WTC11 (cell line): ENCODE data around the gene SHC2. TPM values are rescaled to one million over a fixed set of nuclear protein-coding genes. Genes with fewer than 3 reads are reported as not detected.
"Not testable (repeated sequence)": the region's sequence is repeated elsewhere in the genome, so short reads cannot be mapped to it uniquely, and the experiment has no call there.

Source experiments
- ATAC-seq: fragments of 200-7000 bp; cut with Tn5 transposase; 2 replicates; pipeline ENCODE4 v1.10.0; 2021; ENCODE audit warnings: mild to moderate bottlenecking, moderate library complexity
- CTCF ChIA-PET: fragments of 300-600 bp; sonication (Branson Sonifier 250); formaldehyde crosslinking; loops from one replicate; lab custom pipeline; 2021; ENCODE audit warnings: antibody characterized with exemption; lab: Charles Lee
- POLR2A ChIA-PET: fragments of 350-600 bp; sonication (Branson Sonifier 250); formaldehyde crosslinking; loops from one replicate; lab custom pipeline; 2021; ENCODE audit warnings: antibody characterized with exemption; lab: Charles Lee
- DNase-seq: peaks from one replicate; pipeline ENCODE4 v3.0.0; 2021; ENCODE audit warnings: low spot score
- H3K27ac Mint-ChIP-seq: 2 replicates; pipeline ENCODE4 v1.8.0; 2021; ENCODE audit warnings: mixed read lengths
- H3K27me3 Mint-ChIP-seq: 2 replicates; pipeline ENCODE4 v1.8.0; 2021; ENCODE audit warnings: low read depth, mild to moderate bottlenecking, moderate library complexity, mixed read lengths
- H3K36me3 Mint-ChIP-seq: 2 replicates; pipeline ENCODE4 v1.8.0; 2021; ENCODE audit warnings: mixed read lengths
- H3K4me1 Mint-ChIP-seq: 2 replicates; pipeline ENCODE4 v1.8.0; 2022; ENCODE audit warnings: mixed read lengths
- H3K4me3 Mint-ChIP-seq: 2 replicates; pipeline ENCODE4 v1.8.0; 2021; ENCODE audit warnings: mild to moderate bottlenecking, moderate library complexity, mixed read lengths
- H3K9me3 Mint-ChIP-seq: 2 replicates; pipeline ENCODE4 v1.8.0; 2021; ENCODE audit warnings: mixed read lengths
- CREB1 ChIP-seq: sonication (generic); formaldehyde crosslinking; IDR thresholded peaks from 2 replicates; pipeline ENCODE4 v1.8.0; 2023; ENCODE audit warnings: mild to moderate bottlenecking, missing genetic modification reagents
- ESRRA ChIP-seq: sonication (generic); formaldehyde crosslinking; IDR thresholded peaks from 2 replicates; pipeline ENCODE4 v1.8.1; 2022; ENCODE audit warnings: mild to moderate bottlenecking, missing genetic modification reagents, borderline replicate concordance
- FOXJ3 ChIP-seq: sonication (generic); formaldehyde crosslinking; IDR thresholded peaks from 2 replicates; pipeline ENCODE4 v1.9.0; 2021; ENCODE audit warnings: missing genetic modification reagents, mild to moderate bottlenecking, borderline replicate concordance
- FOXP1 ChIP-seq: sonication (generic); formaldehyde crosslinking; IDR thresholded peaks from 2 replicates; pipeline ENCODE4 v1.8.0; 2022; ENCODE audit warnings: missing genetic modification reagents, mild to moderate bottlenecking, moderate library complexity, borderline replicate concordance
- MYBL2 ChIP-seq: sonication (generic); formaldehyde crosslinking; IDR thresholded peaks from 2 replicates; pipeline ENCODE4 v1.8.1; 2023; ENCODE audit warnings: mild to moderate bottlenecking, moderate library complexity, missing genetic modification reagents
- NFE2L1 ChIP-seq: sonication (generic); formaldehyde crosslinking; IDR thresholded peaks from 2 replicates; pipeline ENCODE4 v1.8.1; 2023; ENCODE audit warnings: missing genetic modification reagents
- SMAD4 ChIP-seq: sonication (generic); formaldehyde crosslinking; IDR thresholded peaks from 2 replicates; pipeline ENCODE4 v1.8.0; 2022; ENCODE audit warnings: mild to moderate bottlenecking, missing genetic modification reagents
- SOX15 ChIP-seq: fragments of 250-450 bp; sonication (Bioruptor Pico); IDR thresholded peaks from 2 replicates; pipeline ENCODE4 v1.9.0; 2021; ENCODE audit warnings: mild to moderate bottlenecking
- ZBTB21 ChIP-seq: sonication (generic); formaldehyde crosslinking; IDR thresholded peaks from 2 replicates; pipeline ENCODE4 v1.8.1; 2023; ENCODE audit warnings: mild to moderate bottlenecking, missing genetic modification reagents, borderline replicate concordance
- ZNF138 ChIP-seq: sonication (generic); formaldehyde crosslinking; conservative IDR thresholded peaks from 2 replicates; pipeline ENCODE4 v1.8.1; 2022; ENCODE audit warnings: mild to moderate bottlenecking, moderate library complexity, missing genetic modification reagents
- total RNA-seq: library from RNA; stranded (reverse); gene quantifications from 3 replicates; pipeline ENCODE4 v1.2.3, GENCODE V29; 2021
- TF ChIP-seq, protein P1 (sequence below): fragments of 250-450 bp; sonication (Bioruptor Pico); IDR thresholded peaks from 2 replicates; pipeline ENCODE4 v1.9.0; 2021; ENCODE audit warnings: moderate library complexity, mild to moderate bottlenecking, inconsistent platforms, borderline replicate concordance
- TF ChIP-seq, protein P2 (sequence below): sonication (generic); formaldehyde crosslinking; IDR thresholded peaks from 2 replicates; pipeline ENCODE4 v1.8.1; 2023; ENCODE audit warnings: mild to moderate bottlenecking, missing genetic modification reagents
- TF ChIP-seq, protein P3 (sequence below): sonication (generic); formaldehyde crosslinking; IDR thresholded peaks from 2 replicates; pipeline ENCODE4 v1.8.1; 2023; ENCODE audit warnings: mild to moderate bottlenecking, missing genetic modification reagents
- TF ChIP-seq, protein P4 (sequence below): sonication (generic); formaldehyde crosslinking; IDR thresholded peaks from 2 replicates; pipeline ENCODE4 v1.8.1; 2022; ENCODE audit warnings: mild to moderate bottlenecking, moderate library complexity, missing genetic modification reagents
- TF ChIP-seq, protein P5 (sequence below): sonication (generic); formaldehyde crosslinking; IDR thresholded peaks from 2 replicates; pipeline ENCODE4 v1.8.0; 2022; ENCODE audit warnings: mild to moderate bottlenecking, missing genetic modification reagents
- TF ChIP-seq, protein P6 (sequence below): sonication (generic); formaldehyde crosslinking; IDR thresholded peaks from 2 replicates; pipeline ENCODE4 v1.8.0; 2022; ENCODE audit warnings: mild to moderate bottlenecking, missing genetic modification reagents
- TF ChIP-seq, protein P7 (sequence below): sonication (generic); formaldehyde crosslinking; IDR thresholded peaks from 2 replicates; pipeline ENCODE4 v1.8.1; 2022; ENCODE audit warnings: missing genetic modification reagents, borderline replicate concordance

SHC2 gene
- total RNA-seq, 1 experiment from 2014 or later: 8.4 TPM

DNA sequence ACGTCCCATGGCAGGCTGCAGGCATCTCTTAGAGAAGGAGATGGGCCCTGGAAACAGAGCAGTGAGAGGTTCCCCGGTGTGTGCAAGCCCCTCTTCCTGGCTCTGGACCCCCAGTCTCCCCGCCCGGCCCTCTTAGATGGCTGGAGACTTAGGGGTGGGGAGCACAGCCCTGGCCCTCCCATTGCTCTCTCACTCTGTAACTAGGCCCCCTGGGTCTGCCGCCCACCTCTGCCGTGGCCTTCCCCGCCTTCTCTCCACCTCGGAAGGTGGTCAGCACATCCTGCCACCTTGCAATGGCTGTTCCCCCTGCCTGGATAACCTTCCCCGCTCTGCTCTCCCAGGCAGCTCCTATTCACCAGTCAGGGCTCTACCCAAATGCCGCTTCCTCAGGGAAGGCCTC is 30.1 kb downstream of the SHC2 start:
- H3K27ac Mint-ChIP-seq: no peak overlapping the region
- no peak for DNase-seq
- CTCF ChIA-PET: no interaction called here
- H3K9me3 Mint-ChIP-seq: peaks cover 30% of the 10 kb centered on the region
- peaks cover 3% of the 10 kb centered on the region; the same call in 1 of the 2 replicates for H3K27me3 Mint-ChIP-seq
- no peak for ATAC-seq
- POLR2A ChIA-PET: no interaction called here
- H3K36me3 Mint-ChIP-seq: peaks cover 19% of the 10 kb centered on the region
- H3K4me3 Mint-ChIP-seq: no peak overlapping the region
- no peaks in the 10 kb centered on the region for H3K4me1 Mint-ChIP-seq
- TF ChIP-seq MYBL2 (CRISPR knock-in tag) (no peak), ZBTB21 (no peak), SOX15 (CRISPR knock-in tag) (no peak), FOXJ3 (CRISPR knock-in tag) (no peak)

DNA sequence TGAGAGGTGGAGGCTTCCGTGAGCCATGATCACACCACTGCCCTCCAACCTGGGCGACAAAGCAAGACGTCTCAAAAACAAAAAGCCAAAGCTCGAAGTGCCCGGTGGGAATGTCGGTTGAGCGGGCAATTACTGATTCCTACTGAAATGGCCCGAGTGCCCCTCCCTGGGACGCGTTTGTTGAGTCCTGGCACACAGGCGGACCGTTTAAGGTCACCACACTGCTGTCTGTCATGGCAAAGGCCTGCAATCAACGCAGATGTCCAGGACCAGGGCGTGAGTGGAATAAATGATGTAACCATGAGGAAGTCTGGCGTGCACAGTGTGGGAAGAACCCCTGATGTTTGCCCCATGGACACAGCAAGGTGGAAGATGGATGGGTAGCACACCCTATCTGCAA is 32.7 kb downstream of the SHC2 start:
- Mint-ChIP-seq H3K27me3 (peaks cover 3% of the 10 kb centered on the region; the same call in 1 of the 2 replicates), H3K27ac (no peak overlapping the region), H3K36me3 (peaks cover 19% of the 10 kb centered on the region), H3K4me3 (no peak overlapping the region), H3K4me1 (no peaks in the 10 kb centered on the region), H3K9me3 (peaks cover 30% of the 10 kb centered on the region)
- DNase-seq (no peak), ATAC-seq (no peak)
- CTCF ChIA-PET: no interaction called here
- POLR2A ChIA-PET: no interaction called here
- TF ChIP-seq ESRRA (CRISPR knock-in tag): no peak

DNA sequence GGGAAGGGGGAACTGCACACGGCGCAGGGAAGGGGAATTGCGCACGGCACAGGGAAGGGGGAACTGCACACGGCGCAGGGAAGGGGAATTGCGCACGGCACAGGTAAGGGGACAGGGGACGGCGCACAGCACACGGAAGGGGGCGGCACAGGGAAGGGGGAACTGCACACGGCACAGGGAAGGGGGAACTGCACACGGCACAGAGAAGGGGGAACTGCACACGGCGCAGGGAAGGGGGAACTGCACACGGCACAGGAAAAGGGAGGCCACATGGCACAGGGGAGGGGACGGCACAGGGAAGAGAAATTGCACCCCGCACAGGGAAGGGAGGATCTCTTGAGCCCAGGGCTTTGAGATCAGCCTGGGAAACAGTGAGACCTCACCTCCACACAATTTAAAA is 33.2 kb downstream of the SHC2 start:
- ATAC-seq: not testable (repeated sequence)

DNA sequence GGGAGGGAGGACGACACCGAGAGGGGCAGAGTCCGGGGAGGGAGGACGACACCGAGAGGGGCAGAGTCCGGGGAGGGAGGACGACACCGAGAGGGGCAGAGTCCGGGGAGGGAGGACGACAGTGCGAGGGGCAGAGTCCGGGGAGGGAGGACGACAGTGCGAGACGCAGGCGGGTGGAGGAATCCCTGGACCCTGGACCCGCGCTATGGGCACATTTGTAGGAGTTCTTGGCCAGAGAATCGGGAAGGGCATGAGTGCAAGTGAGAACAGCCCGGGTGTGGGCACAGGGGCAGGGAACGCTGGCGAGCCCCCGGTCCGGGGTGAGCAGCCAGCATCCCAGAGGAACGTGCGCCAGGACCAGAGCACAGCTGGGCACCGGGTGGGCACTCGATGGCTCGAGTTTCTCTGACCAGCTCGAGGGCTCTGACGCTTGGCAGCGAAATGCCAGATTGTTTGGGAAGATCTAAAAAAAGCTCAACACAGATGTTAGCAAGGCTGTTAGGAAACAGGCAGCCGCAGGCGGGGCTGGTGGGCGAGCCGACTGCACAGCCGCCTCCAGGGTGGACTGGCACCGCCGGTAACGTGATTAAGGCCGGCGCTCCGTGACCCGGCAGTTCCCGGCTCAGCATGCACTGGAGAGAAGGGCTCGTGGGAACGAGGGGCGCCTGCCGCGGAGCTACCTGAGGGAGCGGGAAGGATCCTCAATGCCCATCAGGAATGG is 33.9 kb downstream of the SHC2 start:
- Mint-ChIP-seq H3K27ac (no peak overlapping the region), H3K4me3 (no peak overlapping the region), H3K36me3 (peaks cover 19% of the 10 kb centered on the region), H3K4me1 (no peaks in the 10 kb centered on the region), H3K27me3 (peaks cover 3% of the 10 kb centered on the region; the same call in 1 of the 2 replicates), H3K9me3 (peaks cover 30% of the 10 kb centered on the region)
- POLR2A ChIA-PET: no interaction called here
- ATAC-seq: no peak; the same call in 1 of the 2 replicates
- no peak for DNase-seq
- CTCF ChIA-PET: no interaction called here
- TF ChIP-seq CREB1 (CRISPR knock-in tag) (no peak), ZNF138 (no peak), NFE2L1 (CRISPR knock-in tag) (no peak), SMAD4 (CRISPR knock-in tag) (no peak), MYBL2 (CRISPR knock-in tag) (no peak), FOXP1 (CRISPR knock-in tag) (no peak)
- TF ChIP-seq, protein P1, sequence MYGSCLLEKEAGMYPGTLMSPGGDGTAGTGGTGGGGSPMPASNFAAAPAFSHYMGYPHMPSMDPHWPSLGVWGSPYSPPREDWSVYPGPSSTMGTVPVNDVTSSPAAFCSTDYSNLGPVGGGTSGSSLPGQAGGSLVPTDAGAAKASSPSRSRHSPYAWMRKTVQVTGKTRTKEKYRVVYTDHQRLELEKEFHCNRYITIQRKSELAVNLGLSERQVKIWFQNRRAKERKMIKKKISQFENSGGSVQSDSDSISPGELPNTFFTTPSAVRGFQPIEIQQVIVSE (CRISPR knock-in tag): no peak
- TF ChIP-seq, protein P2, sequence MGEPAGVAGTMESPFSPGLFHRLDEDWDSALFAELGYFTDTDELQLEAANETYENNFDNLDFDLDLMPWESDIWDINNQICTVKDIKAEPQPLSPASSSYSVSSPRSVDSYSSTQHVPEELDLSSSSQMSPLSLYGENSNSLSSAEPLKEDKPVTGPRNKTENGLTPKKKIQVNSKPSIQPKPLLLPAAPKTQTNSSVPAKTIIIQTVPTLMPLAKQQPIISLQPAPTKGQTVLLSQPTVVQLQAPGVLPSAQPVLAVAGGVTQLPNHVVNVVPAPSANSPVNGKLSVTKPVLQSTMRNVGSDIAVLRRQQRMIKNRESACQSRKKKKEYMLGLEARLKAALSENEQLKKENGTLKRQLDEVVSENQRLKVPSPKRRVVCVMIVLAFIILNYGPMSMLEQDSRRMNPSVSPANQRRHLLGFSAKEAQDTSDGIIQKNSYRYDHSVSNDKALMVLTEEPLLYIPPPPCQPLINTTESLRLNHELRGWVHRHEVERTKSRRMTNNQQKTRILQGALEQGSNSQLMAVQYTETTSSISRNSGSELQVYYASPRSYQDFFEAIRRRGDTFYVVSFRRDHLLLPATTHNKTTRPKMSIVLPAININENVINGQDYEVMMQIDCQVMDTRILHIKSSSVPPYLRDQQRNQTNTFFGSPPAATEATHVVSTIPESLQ (CRISPR knock-in tag): no peak
- TF ChIP-seq, protein P3, sequence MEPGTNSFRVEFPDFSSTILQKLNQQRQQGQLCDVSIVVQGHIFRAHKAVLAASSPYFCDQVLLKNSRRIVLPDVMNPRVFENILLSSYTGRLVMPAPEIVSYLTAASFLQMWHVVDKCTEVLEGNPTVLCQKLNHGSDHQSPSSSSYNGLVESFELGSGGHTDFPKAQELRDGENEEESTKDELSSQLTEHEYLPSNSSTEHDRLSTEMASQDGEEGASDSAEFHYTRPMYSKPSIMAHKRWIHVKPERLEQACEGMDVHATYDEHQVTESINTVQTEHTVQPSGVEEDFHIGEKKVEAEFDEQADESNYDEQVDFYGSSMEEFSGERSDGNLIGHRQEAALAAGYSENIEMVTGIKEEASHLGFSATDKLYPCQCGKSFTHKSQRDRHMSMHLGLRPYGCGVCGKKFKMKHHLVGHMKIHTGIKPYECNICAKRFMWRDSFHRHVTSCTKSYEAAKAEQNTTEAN (CRISPR knock-in tag): no peak
- TF ChIP-seq, protein P4, sequence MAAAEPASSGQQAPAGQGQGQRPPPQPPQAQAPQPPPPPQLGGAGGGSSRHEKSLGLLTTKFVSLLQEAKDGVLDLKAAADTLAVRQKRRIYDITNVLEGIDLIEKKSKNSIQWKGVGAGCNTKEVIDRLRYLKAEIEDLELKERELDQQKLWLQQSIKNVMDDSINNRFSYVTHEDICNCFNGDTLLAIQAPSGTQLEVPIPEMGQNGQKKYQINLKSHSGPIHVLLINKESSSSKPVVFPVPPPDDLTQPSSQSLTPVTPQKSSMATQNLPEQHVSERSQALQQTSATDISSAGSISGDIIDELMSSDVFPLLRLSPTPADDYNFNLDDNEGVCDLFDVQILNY (CRISPR knock-in tag): no peak
- TF ChIP-seq, protein P5, sequence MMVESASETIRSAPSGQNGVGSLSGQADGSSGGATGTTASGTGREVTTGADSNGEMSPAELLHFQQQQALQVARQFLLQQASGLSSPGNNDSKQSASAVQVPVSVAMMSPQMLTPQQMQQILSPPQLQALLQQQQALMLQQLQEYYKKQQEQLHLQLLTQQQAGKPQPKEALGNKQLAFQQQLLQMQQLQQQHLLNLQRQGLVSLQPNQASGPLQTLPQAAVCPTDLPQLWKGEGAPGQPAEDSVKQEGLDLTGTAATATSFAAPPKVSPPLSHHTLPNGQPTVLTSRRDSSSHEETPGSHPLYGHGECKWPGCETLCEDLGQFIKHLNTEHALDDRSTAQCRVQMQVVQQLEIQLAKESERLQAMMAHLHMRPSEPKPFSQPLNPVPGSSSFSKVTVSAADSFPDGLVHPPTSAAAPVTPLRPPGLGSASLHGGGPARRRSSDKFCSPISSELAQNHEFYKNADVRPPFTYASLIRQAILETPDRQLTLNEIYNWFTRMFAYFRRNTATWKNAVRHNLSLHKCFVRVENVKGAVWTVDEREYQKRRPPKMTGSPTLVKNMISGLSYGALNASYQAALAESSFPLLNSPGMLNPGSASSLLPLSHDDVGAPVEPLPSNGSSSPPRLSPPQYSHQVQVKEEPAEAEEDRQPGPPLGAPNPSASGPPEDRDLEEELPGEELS (CRISPR knock-in tag): no peak
- TF ChIP-seq, protein P6, sequence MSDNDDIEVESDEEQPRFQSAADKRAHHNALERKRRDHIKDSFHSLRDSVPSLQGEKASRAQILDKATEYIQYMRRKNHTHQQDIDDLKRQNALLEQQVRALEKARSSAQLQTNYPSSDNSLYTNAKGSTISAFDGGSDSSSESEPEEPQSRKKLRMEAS (CRISPR knock-in tag): no peak
- TF ChIP-seq, protein P7, sequence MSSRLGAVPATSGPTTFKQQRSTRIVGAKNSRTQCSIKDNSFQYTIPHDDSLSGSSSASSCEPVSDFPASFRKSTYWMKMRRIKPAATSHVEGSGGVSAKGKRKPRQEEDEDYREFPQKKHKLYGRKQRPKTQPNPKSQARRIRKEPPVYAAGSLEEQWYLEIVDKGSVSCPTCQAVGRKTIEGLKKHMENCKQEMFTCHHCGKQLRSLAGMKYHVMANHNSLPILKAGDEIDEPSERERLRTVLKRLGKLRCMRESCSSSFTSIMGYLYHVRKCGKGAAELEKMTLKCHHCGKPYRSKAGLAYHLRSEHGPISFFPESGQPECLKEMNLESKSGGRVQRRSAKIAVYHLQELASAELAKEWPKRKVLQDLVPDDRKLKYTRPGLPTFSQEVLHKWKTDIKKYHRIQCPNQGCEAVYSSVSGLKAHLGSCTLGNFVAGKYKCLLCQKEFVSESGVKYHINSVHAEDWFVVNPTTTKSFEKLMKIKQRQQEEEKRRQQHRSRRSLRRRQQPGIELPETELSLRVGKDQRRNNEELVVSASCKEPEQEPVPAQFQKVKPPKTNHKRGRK (CRISPR knock-in tag): no peak

More for the DNA sequence above, 33.2 kb downstream of the SHC2 start:
- H3K4me3 Mint-ChIP-seq, POLR2A ChIA-PET, DNase-seq, H3K27me3 Mint-ChIP-seq, H3K4me1 Mint-ChIP-seq, CTCF ChIA-PET, H3K27ac Mint-ChIP-seq: not testable (repeated sequence)
- Mint-ChIP-seq H3K36me3 (peaks cover 19% of the 10 kb centered on the region), H3K9me3 (peaks cover 30% of the 10 kb centered on the region)
